Caco-2 (cell line): ENCODE data around the gene SLC11A2. TPM values are rescaled to one million over a fixed set of nuclear protein-coding genes. Genes with fewer than 3 reads are reported as not detected.

ENCODE experiments used
- BruUV-seq: library from RNA; stranded (reverse); fragments of 400-500 nt; replicated peaks from 2 replicates; lab custom pipeline; 2021; lab: Mats Ljungman, UMichigan
- CTCF ChIA-PET: fragments of 300-600 bp; sonication (Branson Sonifier 250); formaldehyde crosslinking; loops from one replicate; lab custom pipeline; 2022; ENCODE audit warnings: antibody characterized with exemption; lab: Charles Lee
- POLR2A ChIA-PET: fragments of 300-600 bp; sonication (Branson Sonifier 250); formaldehyde crosslinking; loops from one replicate; lab custom pipeline; 2022; ENCODE audit warnings: antibody characterized with exemption; lab: Charles Lee
- DNase-seq, 2 experiments: peaks; one replicate each; pipeline versions ENCODE4 v3.0.0 to v3.0.0-alpha.2; 2020 to 2022
- H3K27me3 ChIP-seq: replicated peaks from 2 replicates; pipeline ENCODE4 v1.6.0; 2011; ENCODE audit warnings: low read length; ENCODE audit not compliant: control insufficient read depth, insufficient read depth
- H3K36me3 ChIP-seq: 2 replicates; pipeline ENCODE4 v1.5.1; 2011; ENCODE audit warnings: low read length; ENCODE audit not compliant: control insufficient read depth, insufficient read depth
- H3K4me1 ChIP-seq: fragments of 250-450 bp; sonication (Bioruptor Pico); 2 replicates; pipeline ENCODE4 v1.5.1; 2020; ENCODE audit warnings: mild to moderate bottlenecking
- H3K4me3 ChIP-seq: 2 replicates; pipeline ENCODE4 v1.5.1; 2011; ENCODE audit warnings: low read depth, mild to moderate bottlenecking, control low read depth, low read length
- H3K9me3 ChIP-seq: fragments of 250-450 bp; sonication (Bioruptor Pico); 2 replicates; pipeline ENCODE4 v1.5.1; 2020; ENCODE audit warnings: mild to moderate bottlenecking, moderate library complexity
- H3K27ac Mint-ChIP-seq: one replicate; pipeline ENCODE4 v1.8.0; 2022; ENCODE audit warnings: mixed read lengths; ENCODE audit not compliant: unreplicated experiment
- H3K27me3 Mint-ChIP-seq: one replicate; pipeline ENCODE4 v1.8.0; 2022; ENCODE audit warnings: mixed read lengths; ENCODE audit not compliant: insufficient read depth, unreplicated experiment
- H3K36me3 Mint-ChIP-seq: one replicate; pipeline ENCODE4 v1.8.0; 2022; ENCODE audit warnings: mild to moderate bottlenecking, mixed read lengths; ENCODE audit not compliant: insufficient read depth, unreplicated experiment
- H3K4me1 Mint-ChIP-seq: one replicate; pipeline ENCODE4 v1.8.0; 2022; ENCODE audit warnings: low read depth, mixed read lengths; ENCODE audit not compliant: unreplicated experiment
- H3K4me3 Mint-ChIP-seq: one replicate; pipeline ENCODE4 v1.8.0; 2022; ENCODE audit warnings: mild to moderate bottlenecking, moderate library complexity, mixed read lengths; ENCODE audit not compliant: unreplicated experiment
- H3K9me3 Mint-ChIP-seq: one replicate; pipeline ENCODE4 v1.8.0; 2022; ENCODE audit warnings: mixed read lengths; ENCODE audit not compliant: unreplicated experiment
- intact Hi-C: fragments of 100-400 bp; cut with micrococcal nuclease; formaldehyde crosslinking; loops from one replicate; pipeline ENCODE4 v1.10.0; 2022; ENCODE audit not compliant: unreplicated experiment
- total RNA-seq: library from RNA; stranded (reverse); gene quantifications from 2 replicates; pipeline ENCODE4 v1.2.3, GENCODE V29; 2022
- TF ChIP-seq, protein P1 (sequence below), 2 experiments: fragments of 200-600 bp in 1 of 2; IDR thresholded peaks; 1 replicate in 1 of 2; 2 replicates in 1 of 2; pipeline versions ENCODE4 v1.5.1 to v1.8.0; 2011 to 2022; ENCODE audit warnings: antibody characterized with exemption in 1 of 2, control low read depth in 1 of 2, inconsistent platforms in 1 of 2, low read depth in 1 of 2, low read length in 1 of 2, mild to moderate bottlenecking in 1 of 2, moderate library complexity in 1 of 2; ENCODE audit not compliant: insufficient read depth in 1 of 2, severe bottlenecking in 1 of 2, unreplicated experiment in 1 of 2

Gene SLC11A2
- total RNA-seq, 1 experiment from 2014 or later = 115 TPM

DNA sequence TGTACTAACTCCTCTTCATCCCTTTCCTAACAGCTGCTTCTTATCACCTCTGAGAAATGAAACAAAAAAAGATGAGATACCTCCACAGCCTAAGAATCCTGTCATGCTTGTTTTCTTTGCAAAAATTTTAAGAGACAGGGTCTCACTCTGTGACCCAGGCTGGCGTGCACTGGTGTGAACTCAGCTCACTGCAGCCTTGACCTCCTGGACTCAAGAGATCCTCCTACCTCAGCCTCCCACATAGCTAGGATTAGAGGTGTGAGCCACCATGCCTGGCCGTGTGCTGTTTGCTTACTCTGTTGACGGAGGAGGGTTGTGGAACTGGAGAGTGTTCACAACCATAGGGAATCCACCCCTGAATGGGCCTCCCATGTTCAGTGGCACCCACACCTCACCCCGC, 41.0 kb upstream of the SLC11A2 start:
- Mint-ChIP-seq H3K36me3 (peaks cover 95% of the 10 kb centered on the region), H3K9me3 (no peaks in the 10 kb centered on the region), H3K4me3 (no peak overlapping the region), H3K4me1 (peaks cover 16% of the 10 kb centered on the region), H3K27ac (no peak overlapping the region), H3K27me3 (no peaks in the 10 kb centered on the region)
- no TSS peak for BruUV-seq
- peaks cover 19% of the 10 kb centered on the region for H3K4me1 ChIP-seq
- TF ChIP-seq, protein P1, sequence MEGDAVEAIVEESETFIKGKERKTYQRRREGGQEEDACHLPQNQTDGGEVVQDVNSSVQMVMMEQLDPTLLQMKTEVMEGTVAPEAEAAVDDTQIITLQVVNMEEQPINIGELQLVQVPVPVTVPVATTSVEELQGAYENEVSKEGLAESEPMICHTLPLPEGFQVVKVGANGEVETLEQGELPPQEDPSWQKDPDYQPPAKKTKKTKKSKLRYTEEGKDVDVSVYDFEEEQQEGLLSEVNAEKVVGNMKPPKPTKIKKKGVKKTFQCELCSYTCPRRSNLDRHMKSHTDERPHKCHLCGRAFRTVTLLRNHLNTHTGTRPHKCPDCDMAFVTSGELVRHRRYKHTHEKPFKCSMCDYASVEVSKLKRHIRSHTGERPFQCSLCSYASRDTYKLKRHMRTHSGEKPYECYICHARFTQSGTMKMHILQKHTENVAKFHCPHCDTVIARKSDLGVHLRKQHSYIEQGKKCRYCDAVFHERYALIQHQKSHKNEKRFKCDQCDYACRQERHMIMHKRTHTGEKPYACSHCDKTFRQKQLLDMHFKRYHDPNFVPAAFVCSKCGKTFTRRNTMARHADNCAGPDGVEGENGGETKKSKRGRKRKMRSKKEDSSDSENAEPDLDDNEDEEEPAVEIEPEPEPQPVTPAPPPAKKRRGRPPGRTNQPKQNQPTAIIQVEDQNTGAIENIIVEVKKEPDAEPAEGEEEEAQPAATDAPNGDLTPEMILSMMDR (IDR thresholded peaks at IDR 0.05; ENCODE audit: insufficient read depth in 1 of 2, low read depth in 1 of 2, low read length in 1 of 2, severe bottlenecking in 1 of 2, unreplicated experiment in 1 of 2) = no peak
- H3K36me3 ChIP-seq = peaks cover 17% of the 10 kb centered on the region
- intact Hi-C loops = no loop called here
- no peaks in the 10 kb centered on the region for H3K9me3 ChIP-seq
- no peak overlapping the region for H3K4me3 ChIP-seq
- CTCF ChIA-PET = no interaction called here
- no peaks in the 10 kb centered on the region for H3K27me3 ChIP-seq
- no peak for DNase-seq
- POLR2A ChIA-PET = no interaction called here

DNA sequence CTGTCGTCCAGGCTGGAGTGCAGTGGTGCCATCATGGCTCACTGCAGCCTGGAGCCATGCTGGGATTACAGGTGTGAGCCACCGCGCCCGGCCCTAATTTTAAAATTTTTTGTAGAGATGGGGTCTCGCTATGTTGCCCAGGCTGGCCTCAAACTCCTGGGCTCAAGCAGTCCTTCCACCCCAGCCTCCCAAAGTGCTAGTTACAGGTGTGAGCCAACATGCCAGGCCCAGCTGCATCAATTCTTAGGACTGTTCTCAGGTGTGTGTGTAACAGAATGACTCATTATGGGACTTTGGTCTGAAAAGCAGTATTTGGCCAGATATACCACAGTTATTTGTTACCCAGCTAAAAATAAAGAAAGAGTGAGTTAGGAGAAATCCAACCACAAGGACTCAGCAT, 39.3 kb upstream of the SLC11A2 start:
- Mint-ChIP-seq H3K4me1 (peaks cover 8% of the 10 kb centered on the region), H3K9me3 (no peaks in the 10 kb centered on the region), H3K4me3 (no peak overlapping the region), H3K27ac (no peak overlapping the region), H3K36me3 (peaks cover 92% of the 10 kb centered on the region), H3K27me3 (no peaks in the 10 kb centered on the region)
- BruUV-seq = no TSS peak
- intact Hi-C loops = no loop called here
- H3K9me3 ChIP-seq = no peaks in the 10 kb centered on the region
- peaks cover 16% of the 10 kb centered on the region for H3K36me3 ChIP-seq
- no peaks in the 10 kb centered on the region for H3K27me3 ChIP-seq
- ChIA-PET CTCF (interaction anchor here (0.6 kb wide), 1 partner anchor 8 kb away, joined by 3 read pairs; no protein-coding TSS in a partner anchor), POLR2A (interaction anchor here (1.3 kb wide), 1 partner anchor 39 kb away, joined by 3 read pairs; the partner anchor contains the start of gene SLC11A2)
- TF ChIP-seq, protein P1 (IDR thresholded peaks at IDR 0.05; ENCODE audit: insufficient read depth in 1 of 2, low read depth in 1 of 2, low read length in 1 of 2, severe bottlenecking in 1 of 2, unreplicated experiment in 1 of 2) = no peak
- H3K4me3 ChIP-seq = no peak overlapping the region
- peak in 1 of 2 experiments; percentile 25 for DNase-seq
- peaks cover 19% of the 10 kb centered on the region for H3K4me1 ChIP-seq

DNA sequence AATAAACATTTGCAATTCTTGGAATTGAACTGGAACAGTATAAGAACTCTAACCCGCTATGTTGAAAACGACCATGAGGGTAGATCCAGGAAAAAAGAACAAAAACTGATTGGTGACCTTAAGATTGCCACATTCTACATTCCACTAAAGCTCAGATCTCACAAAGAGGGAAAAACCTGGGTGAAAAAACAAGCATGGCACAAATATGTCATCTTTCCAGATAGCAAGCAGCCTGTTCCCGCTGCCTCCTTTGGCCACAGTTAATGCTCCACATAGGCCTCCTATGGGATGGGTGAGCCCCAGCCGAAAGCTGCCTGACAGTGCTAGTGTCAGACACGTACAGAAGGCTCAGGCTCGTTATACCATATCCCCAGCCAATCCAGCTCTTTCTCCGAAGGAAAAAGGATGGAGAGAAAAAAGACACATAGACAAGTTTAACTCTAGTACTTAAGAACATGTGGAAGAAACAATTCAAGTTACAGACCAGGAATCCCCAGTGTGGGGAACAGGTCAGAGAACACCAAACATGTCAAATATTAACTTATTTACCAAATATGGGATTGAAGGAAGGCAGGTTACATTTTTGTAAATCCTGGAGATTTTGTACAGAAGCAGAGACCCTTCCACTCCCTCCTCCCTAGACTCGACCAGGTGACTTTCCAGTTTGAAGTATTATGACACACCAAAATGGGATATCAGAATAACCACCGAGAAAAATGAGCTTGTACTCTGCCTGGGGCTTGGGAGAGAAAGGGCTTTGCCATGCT, 36.6 kb upstream of the SLC11A2 start:
- H3K4me3 Mint-ChIP-seq = no peak overlapping the region
- peak in 1 of 2 experiments; percentile 27 for DNase-seq
- Histone ChIP-seq H3K27me3 (no peaks in the 10 kb centered on the region), H3K4me3 (no peak overlapping the region), H3K9me3 (no peaks in the 10 kb centered on the region), H3K4me1 (peaks cover 15% of the 10 kb centered on the region), H3K36me3 (peaks cover 19% of the 10 kb centered on the region)
- peaks cover 92% of the 10 kb centered on the region for H3K36me3 Mint-ChIP-seq
- TF ChIP-seq, protein P1 (IDR thresholded peaks at IDR 0.05; ENCODE audit: insufficient read depth in 1 of 2, low read depth in 1 of 2, low read length in 1 of 2, severe bottlenecking in 1 of 2, unreplicated experiment in 1 of 2) = no peak
- ChIA-PET CTCF (interaction anchor here (0.6 kb wide), 2 partner anchors 249 to 1322 kb away, joined by 3 read pairs; partner anchors contain the start of gene TMBIM6), POLR2A (interaction anchor here (0.5 to 1.2 kb wide), 4 partner anchors 14 to 155 kb away, joined by 3 to 10 read pairs (median 7); partner anchors contain the start of genes CSRNP2 and POU6F1)
- intact Hi-C loops = loop anchor here (1.0 to 2.0 kb wide), 2 partner anchors 7 to 20 kb away; partner anchors contain the start of gene CSRNP2
- H3K4me1 Mint-ChIP-seq = no peaks in the 10 kb centered on the region
- no peaks in the 10 kb centered on the region for H3K27me3 Mint-ChIP-seq
- BruUV-seq = no TSS peak
- no peak overlapping the region for H3K27ac Mint-ChIP-seq
- no peaks in the 10 kb centered on the region for H3K9me3 Mint-ChIP-seq
